ENCODE data around the gene LURAP1L. TPM values are rescaled to one million over a fixed set of nuclear protein-coding genes. Genes with fewer than 3 reads are reported as not detected.

Gene LURAP1L
- total and polyA plus RNA-seq, 10 donors, result 5.6 to 34.0 (median 12.8) TPM

DNA sequence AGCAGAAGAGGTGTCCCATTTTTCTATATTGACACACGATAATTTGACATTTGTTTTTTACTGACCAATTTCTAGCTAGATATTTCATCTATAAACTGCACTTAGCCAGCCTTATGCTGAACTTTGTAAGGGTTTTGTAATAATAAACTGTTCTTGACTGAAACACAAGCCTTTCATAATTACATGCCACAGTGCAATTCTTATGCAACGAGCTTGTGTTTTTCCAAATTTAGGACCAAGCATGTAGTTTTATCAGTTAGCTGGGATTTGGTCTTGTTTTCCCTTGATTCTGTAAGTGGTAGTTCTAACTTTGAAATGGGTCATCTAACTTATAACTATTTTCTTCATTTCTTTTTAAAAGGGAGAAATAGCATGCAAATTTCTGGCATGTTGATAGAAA lies 1.3 kb upstream of the LURAP1L start:
- Histone ChIP-seq H3K4me3 (no peak overlapping the region), H3K27me3 (replicated peaks in 1 of 7) (peaks cover 0 to 27% (median 5%) of the 10 kb centered on the region in 7 donors), H3K36me3 (no peaks in the 10 kb centered on the region), H3K4me1 (peaks cover 0 to 16% (median 3%) of the 10 kb centered on the region in 6 donors), H3K27ac (no peak overlapping the region), H3K9me3 (no peaks in the 10 kb centered on the region)
- intact Hi-C loops (cut with DNase I; ENCODE audit: low total_unique reads), result no loop called here
- 67 to 90% (median 74%) methylated on average over 2 of the region's 2 CpGs for WGBS, 5 donors
- TF ChIP-seq POLR2AphosphoS5 (IDR thresholded peaks at IDR 0.05), result no peak
- TF ChIP-seq POLR2A (IDR thresholded peaks at IDR 0.05), result no peak
- TF ChIP-seq, protein P1, sequence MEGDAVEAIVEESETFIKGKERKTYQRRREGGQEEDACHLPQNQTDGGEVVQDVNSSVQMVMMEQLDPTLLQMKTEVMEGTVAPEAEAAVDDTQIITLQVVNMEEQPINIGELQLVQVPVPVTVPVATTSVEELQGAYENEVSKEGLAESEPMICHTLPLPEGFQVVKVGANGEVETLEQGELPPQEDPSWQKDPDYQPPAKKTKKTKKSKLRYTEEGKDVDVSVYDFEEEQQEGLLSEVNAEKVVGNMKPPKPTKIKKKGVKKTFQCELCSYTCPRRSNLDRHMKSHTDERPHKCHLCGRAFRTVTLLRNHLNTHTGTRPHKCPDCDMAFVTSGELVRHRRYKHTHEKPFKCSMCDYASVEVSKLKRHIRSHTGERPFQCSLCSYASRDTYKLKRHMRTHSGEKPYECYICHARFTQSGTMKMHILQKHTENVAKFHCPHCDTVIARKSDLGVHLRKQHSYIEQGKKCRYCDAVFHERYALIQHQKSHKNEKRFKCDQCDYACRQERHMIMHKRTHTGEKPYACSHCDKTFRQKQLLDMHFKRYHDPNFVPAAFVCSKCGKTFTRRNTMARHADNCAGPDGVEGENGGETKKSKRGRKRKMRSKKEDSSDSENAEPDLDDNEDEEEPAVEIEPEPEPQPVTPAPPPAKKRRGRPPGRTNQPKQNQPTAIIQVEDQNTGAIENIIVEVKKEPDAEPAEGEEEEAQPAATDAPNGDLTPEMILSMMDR (IDR thresholded peaks at IDR 0.05 in 8 of 11, conservative IDR thresholded peaks at IDR 0.05 in 3 of 11), result no peak
- DNase-seq, result no peak

DNA sequence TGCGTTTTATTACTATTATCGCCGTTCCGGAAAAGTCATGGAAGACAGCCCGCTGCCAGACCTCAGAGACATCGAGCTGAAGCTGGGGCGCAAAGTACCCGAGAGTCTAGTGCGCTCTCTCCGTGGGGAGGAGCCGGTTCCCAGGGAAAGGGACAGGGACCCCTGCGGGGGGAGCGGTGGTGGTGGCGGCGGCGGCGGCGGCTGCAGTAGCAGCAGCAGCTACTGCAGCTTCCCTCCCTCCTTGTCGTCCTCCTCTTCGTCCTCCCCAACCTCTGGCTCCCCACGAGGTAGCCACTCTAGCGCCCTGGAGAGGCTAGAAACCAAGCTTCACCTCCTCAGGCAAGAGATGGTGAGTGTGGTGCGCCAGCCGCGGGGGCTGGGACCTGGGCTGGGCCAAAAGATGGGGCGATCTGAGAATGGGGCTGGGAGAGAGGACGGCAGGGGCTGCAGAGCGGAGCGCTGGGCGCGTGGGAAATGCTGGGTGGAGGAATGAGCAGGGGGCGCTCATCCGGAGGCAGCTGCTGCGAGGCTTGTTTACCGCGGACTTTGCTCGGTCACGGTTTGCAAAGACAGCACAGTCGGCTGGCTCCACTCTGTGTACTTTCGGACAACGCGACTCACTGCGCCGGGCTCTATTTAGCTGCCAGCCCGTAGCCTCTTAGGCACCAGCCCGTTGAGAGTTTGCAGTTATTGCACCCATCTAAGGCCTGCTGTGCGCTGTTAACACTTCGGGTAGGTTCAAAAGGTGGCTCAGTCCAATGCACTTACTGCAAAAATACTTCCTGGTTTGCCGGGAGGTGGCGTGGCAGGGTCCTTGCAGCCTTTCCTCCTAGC lies 1.1 kb downstream of the LURAP1L start:
- peak in 1 of 3 donors; percentile 47 for TF ChIP-seq POLR2AphosphoS5 (IDR thresholded peaks at IDR 0.05)
- TF ChIP-seq, protein P1 (IDR thresholded peaks at IDR 0.05 in 8 of 11, conservative IDR thresholded peaks at IDR 0.05 in 3 of 11), result peak in 7 of 11 experiments; percentile 6 to 32 (median 25)
- TF ChIP-seq POLR2A (IDR thresholded peaks at IDR 0.05), result no peak
- no peaks in the 10 kb centered on the region for H3K36me3 ChIP-seq
- H3K27ac ChIP-seq, result peak overlapping the region; percentile 64 to 88 (median 82)
- peak overlapping the region; percentile 37 to 76 (median 56) for H3K4me3 ChIP-seq
- peaks cover 0 to 16% (median 3%) of the 10 kb centered on the region in 6 donors for H3K4me1 ChIP-seq
- WGBS, 5 donors, result 1 to 4% (median 1%) methylated on average over 44 to 50 of the region's 50 CpGs
- no peaks in the 10 kb centered on the region for H3K9me3 ChIP-seq
- peak; percentile 71 for DNase-seq
- peaks cover 0 to 27% (median 5%) of the 10 kb centered on the region in 7 donors for H3K27me3 ChIP-seq (replicated peaks in 1 of 7)
- intact Hi-C loops (cut with DNase I; ENCODE audit: low total_unique reads), result no loop called here

DNA sequence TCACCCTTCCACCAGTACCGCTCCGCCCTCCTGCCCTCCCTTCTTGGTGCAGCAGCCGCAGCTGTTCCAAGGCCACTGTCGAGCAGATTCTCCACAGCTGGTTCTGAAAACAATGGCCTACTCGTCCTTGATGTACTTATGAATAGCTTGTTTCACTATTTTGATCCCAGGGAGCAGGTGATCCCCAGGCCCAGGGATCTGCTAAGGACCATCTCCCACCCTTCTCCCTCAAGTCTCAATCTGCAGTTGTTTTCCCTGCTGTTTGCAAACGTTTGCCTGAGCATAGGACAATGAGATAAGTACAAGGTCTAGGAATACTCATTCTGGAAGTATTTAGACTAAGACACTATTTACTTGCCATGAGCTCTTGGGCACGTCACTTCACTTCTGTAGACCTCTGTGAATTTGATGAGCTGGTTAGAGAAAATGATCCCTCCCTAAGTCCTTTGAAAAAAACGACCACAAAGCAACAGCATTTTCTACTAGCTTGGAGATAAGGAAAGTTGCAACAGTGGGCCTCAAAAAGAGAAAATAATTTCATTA lies 1.8 kb downstream of the LURAP1L start:
- peak; percentile 85 for DNase-seq
- Histone ChIP-seq H3K4me1 (peaks cover 0 to 16% (median 3%) of the 10 kb centered on the region in 6 donors), H3K27me3 (replicated peaks in 1 of 7) (peaks cover 0 to 27% (median 5%) of the 10 kb centered on the region in 7 donors), H3K9me3 (no peaks in the 10 kb centered on the region), H3K4me3 (peak overlapping the region; percentile 37 to 76 (median 56)), H3K27ac (peak overlapping the region; percentile 64 to 88 (median 82)), H3K36me3 (no peaks in the 10 kb centered on the region)
- TF ChIP-seq, protein P1 (IDR thresholded peaks at IDR 0.05 in 8 of 11, conservative IDR thresholded peaks at IDR 0.05 in 3 of 11), result no peak
- TF ChIP-seq POLR2A (IDR thresholded peaks at IDR 0.05), result no peak
- TF ChIP-seq POLR2AphosphoS5 (IDR thresholded peaks at IDR 0.05), result peak in 2 of 3 donors; percentile 64 to 80
- 8 to 13% (median 9%) methylated on average over 8 of the region's 8 CpGs for WGBS, 5 donors
- intact Hi-C loops (cut with DNase I; ENCODE audit: low total_unique reads), result no loop called here
